Hepatocyte (in vitro differentiated cells): ENCODE data around the gene RNF43. TPM values are rescaled to one million over a fixed set of nuclear protein-coding genes. Genes with fewer than 3 reads are reported as not detected.

Source experiments
- DNase-seq: peaks from one replicate; pipeline ENCODE4 v3.0.0-alpha.2; 2016; ENCODE audit warnings: low spot score
- H2AFZ ChIP-seq: fragments of 200-600 bp; sonication (generic); 2 replicates; pipeline ENCODE4 v1.6.0; 2016; ENCODE audit warnings: antibody characterized with exemption, mild to moderate bottlenecking
- H3K27ac ChIP-seq: fragments of 200-600 bp; sonication (generic); 2 replicates; pipeline ENCODE4 v1.5.1; 2016; ENCODE audit warnings: mild to moderate bottlenecking
- H3K27me3 ChIP-seq: fragments of 200-600 bp; sonication (generic); 2 replicates; pipeline ENCODE4 v1.6.1; 2016
- H3K36me3 ChIP-seq: fragments of 200-600 bp; sonication (generic); replicated peaks from 2 replicates; pipeline ENCODE4 v1.5.1; 2016; ENCODE audit warnings: low read depth; ENCODE audit not compliant: insufficient read depth
- H3K4me1 ChIP-seq: fragments of 200-600 bp; sonication (generic); 2 replicates; pipeline ENCODE4 v1.5.1; 2016; ENCODE audit warnings: mild to moderate bottlenecking, moderate library complexity; ENCODE audit not compliant: insufficient read depth
- H3K4me2 ChIP-seq: fragments of 200-600 bp; sonication (generic); 2 replicates; pipeline ENCODE4 v1.6.0; 2016
- H3K4me3 ChIP-seq: fragments of 200-600 bp; sonication (generic); 2 replicates; pipeline ENCODE4 v1.5.1; 2016; ENCODE audit warnings: mild to moderate bottlenecking
- H3K79me2 ChIP-seq: fragments of 200-600 bp; sonication (generic); 2 replicates; pipeline ENCODE4 v1.6.0; 2017; ENCODE audit warnings: mild to moderate bottlenecking
- H3K9me2 ChIP-seq: fragments of 200-600 bp; sonication (generic); replicated peaks from 2 replicates; pipeline ENCODE4 v1.6.0; 2017; ENCODE audit warnings: mild to moderate bottlenecking; ENCODE audit not compliant: insufficient read depth
- H3K9me3 ChIP-seq: fragments of 200-600 bp; sonication (generic); 2 replicates; pipeline ENCODE4 v1.5.1; 2016; ENCODE audit warnings: low read depth, mild to moderate bottlenecking
- H4K20me1 ChIP-seq: fragments of 200-600 bp; sonication (generic); 2 replicates; pipeline ENCODE4 v1.6.0; 2016; ENCODE audit warnings: mild to moderate bottlenecking; ENCODE audit not compliant: insufficient read depth, poor library complexity, severe bottlenecking
- CTCF ChIP-seq: fragments of 200-600 bp; sonication (generic); IDR thresholded peaks from 2 replicates; pipeline ENCODE4 v1.5.1; 2016; ENCODE audit warnings: antibody characterized with exemption, mild to moderate bottlenecking; ENCODE audit not compliant: poor library complexity
- EZH2 ChIP-seq: fragments of 200-600 bp; sonication (generic); IDR thresholded peaks from 2 replicates; pipeline ENCODE4 v1.6.1; 2016; ENCODE audit warnings: antibody characterized with exemption, mild to moderate bottlenecking, borderline replicate concordance
- EZH2phosphoT487 ChIP-seq: fragments of 200-600 bp; sonication (generic); IDR thresholded peaks from one replicate; pipeline ENCODE4 v1.6.1; 2018; ENCODE audit warnings: antibody characterized with exemption, mild to moderate bottlenecking, low read depth, moderate library complexity; ENCODE audit not compliant: unreplicated experiment, severe bottlenecking
- WGBS: methylation state at CpG from one replicate; pipeline ENCODE4 v1.1.6; 2016; ENCODE audit warnings: low lambda C conversion rate; ENCODE audit errors: missing lambda C conversion rate; 5-methylcytosine and 5-hydroxymethylcytosine counted together
- polyA plus RNA-seq: library from polyadenylated mRNA; unstranded; fragments of >200 nt; fragmentation: Nextera tagmentation; extraction: Ambion mirVana; gene quantifications from 2 replicates; pipeline ENCODE4 v1.2.1, GENCODE V29; 2016
- total RNA-seq: library from RNA; depleted of rRNA; stranded (reverse); fragments of >200 nt; gene quantifications from 2 replicates; pipeline ENCODE4 v1.2.3, GENCODE V29; 2014

Gene RNF43
- total and polyA plus RNA-seq, 2 experiments from 2014 or later, result 10.1 to 12.4 TPM

GRCh38 chr17:58370309-58370708 lies 47.0 kb downstream of the RNF43 start:
- Histone ChIP-seq H2AFZ (no peak overlapping the region), H3K4me3 (no peak overlapping the region), H3K27ac (peak overlapping the region; percentile 46), H3K4me1 (peaks cover 38% of the 10 kb centered on the region), H3K79me2 (peaks cover 64% of the 10 kb centered on the region), H3K36me3 (no peaks in the 10 kb centered on the region), H3K9me3 (no peaks in the 10 kb centered on the region), H4K20me1 (no peaks in the 10 kb centered on the region), H3K9me2 (no peaks in the 10 kb centered on the region), H3K4me2 (no peak overlapping the region), H3K27me3 (no peaks in the 10 kb centered on the region)
- WGBS, result 93% methylated on average over 5 of the region's 5 CpGs
- TF ChIP-seq EZH2 (no peak), CTCF (no peak), EZH2phosphoT487 (no peak)
- no peak for DNase-seq

- H3K4me2 ChIP-seq, result no peak overlapping the region
- WGBS, result 69% methylated on average over 5 of the region's 5 CpGs
- no peak for TF ChIP-seq CTCF
- no peak for TF ChIP-seq EZH2phosphoT487
- no peak for TF ChIP-seq EZH2
- H4K20me1 ChIP-seq, result no peaks in the 10 kb centered on the region
- no peak overlapping the region for H3K4me3 ChIP-seq
- peaks cover 55% of the 10 kb centered on the region for H3K79me2 ChIP-seq
- DNase-seq, result peak; percentile 55
- peak overlapping the region; percentile 86 for H3K27ac ChIP-seq
- no peaks in the 10 kb centered on the region for H3K9me3 ChIP-seq
- no peak overlapping the region for H2AFZ ChIP-seq
- H3K9me2 ChIP-seq, result no peaks in the 10 kb centered on the region
- H3K36me3 ChIP-seq, result no peaks in the 10 kb centered on the region
- peaks cover 41% of the 10 kb centered on the region for H3K4me1 ChIP-seq
- no peaks in the 10 kb centered on the region for H3K27me3 ChIP-seq
Measured at GRCh38 chr17:58369214-58370031, 47.9 kb downstream of the RNF43 start.

GRCh38 chr17:58368860-58369213 lies 48.5 kb downstream of the RNF43 start:
- no peak for DNase-seq
- peaks cover 50% of the 10 kb centered on the region for H3K79me2 ChIP-seq
- no peak overlapping the region for H3K4me2 ChIP-seq
- 83% methylated on average over 3 of the region's 3 CpGs for whole genome bisulfite sequencing
- H3K9me2 ChIP-seq, result no peaks in the 10 kb centered on the region
- no peaks in the 10 kb centered on the region for H3K36me3 ChIP-seq
- no peaks in the 10 kb centered on the region for H3K27me3 ChIP-seq
- H3K27ac ChIP-seq, result peak overlapping the region; percentile 86
- H2AFZ ChIP-seq, result no peak overlapping the region
- peaks cover 47% of the 10 kb centered on the region for H3K4me1 ChIP-seq
- H4K20me1 ChIP-seq, result no peaks in the 10 kb centered on the region
- H3K9me3 ChIP-seq, result no peaks in the 10 kb centered on the region
- no peak for TF ChIP-seq EZH2phosphoT487
- TF ChIP-seq CTCF, result no peak
- no peak for TF ChIP-seq EZH2
- no peak overlapping the region for H3K4me3 ChIP-seq

Other genes with a start within 250 kb of the RNF43 start
- not detected in 2 replicates for gene EPX, start 224.8 kb downstream of the RNF43 start, total RNA-seq
- not detected in 2 replicates for gene EPX, start 224.8 kb downstream of the RNF43 start, polyA plus RNA-seq
- gene MKS1, start 198.3 kb downstream of the RNF43 start, total RNA-seq, result 10.5 and 14.2 TPM in 2 replicates
- gene MKS1, start 198.3 kb downstream of the RNF43 start, polyA plus RNA-seq, result 11.9 and 15.6 TPM in 2 replicates
- 0.24 and 1.0 TPM in 2 replicates for gene LPO, start 178.9 kb downstream of the RNF43 start, total RNA-seq
- 0.29 TPM in 1 of 2 replicates, not detected in the other for gene LPO, start 178.9 kb downstream of the RNF43 start, polyA plus RNA-seq
- gene MPO, start 136.6 kb downstream of the RNF43 start, total RNA-seq, result 0.13 TPM in 1 of 2 replicates, not detected in the other
- gene MPO, start 136.6 kb downstream of the RNF43 start, polyA plus RNA-seq, result not detected in 2 replicates
- gene TSPOAP1, start 88.7 kb downstream of the RNF43 start, total RNA-seq, result 10.0 and 15.4 TPM in 2 replicates
- 17.8 and 19.0 TPM in 2 replicates for gene TSPOAP1, start 88.7 kb downstream of the RNF43 start, polyA plus RNA-seq
- 54.5 and 62.1 TPM in 2 replicates for gene SUPT4H1, start 65.3 kb downstream of the RNF43 start, total RNA-seq
- 91.3 and 108 TPM in 2 replicates for gene SUPT4H1, start 65.3 kb downstream of the RNF43 start, polyA plus RNA-seq
- 0.03 TPM in 1 of 2 replicates, not detected in the other for gene HSF5, start 70.9 kb upstream of the RNF43 start, total RNA-seq
- gene HSF5, start 70.9 kb upstream of the RNF43 start, polyA plus RNA-seq, result not detected in 2 replicates
- 38.2 and 47.8 TPM in 2 replicates for gene MTMR4, start 97.1 kb upstream of the RNF43 start, total RNA-seq
- gene MTMR4, start 97.1 kb upstream of the RNF43 start, polyA plus RNA-seq, result 25.2 and 27.3 TPM in 2 replicates